ENCODE data around the gene CCDC200.
"Not testable (repeated sequence)": the region's sequence is repeated elsewhere in the genome, so short reads cannot be mapped to it uniquely, and the experiment has no call there.

Gene CCDC200

DNA sequence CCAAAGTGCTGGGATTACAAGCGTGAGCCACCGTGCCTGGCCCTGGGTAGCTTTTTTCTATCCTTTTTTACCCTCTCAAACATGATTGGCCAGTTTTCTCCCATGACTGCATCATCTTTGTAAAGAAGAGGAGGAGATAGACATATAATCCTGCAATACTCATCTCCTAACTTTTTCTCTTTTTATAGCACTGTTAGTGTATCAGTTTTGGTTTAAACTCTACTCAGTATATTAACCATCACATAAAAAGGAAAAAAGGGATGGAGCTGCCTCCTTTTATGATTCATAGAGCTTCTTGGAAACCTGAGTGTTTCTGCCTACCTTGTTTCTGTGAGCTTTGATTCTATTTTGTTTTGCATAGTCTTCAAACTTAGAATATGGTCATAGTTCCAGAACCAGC is 28.8 kb downstream of the CCDC200 start:
- Mint-ChIP-seq H3K4me3 (no peak overlapping the region), H3K27me3 (ENCODE audit: low read depth) (no peaks in the 10 kb centered on the region), H3K9me3 (no peaks in the 10 kb centered on the region), H3K27ac (no peak overlapping the region), H3K36me3 (ENCODE audit: low read depth) (peaks cover 70% of the 10 kb centered on the region), H3K4me1 (no peaks in the 10 kb centered on the region)
- TF ChIP-seq, protein P1, sequence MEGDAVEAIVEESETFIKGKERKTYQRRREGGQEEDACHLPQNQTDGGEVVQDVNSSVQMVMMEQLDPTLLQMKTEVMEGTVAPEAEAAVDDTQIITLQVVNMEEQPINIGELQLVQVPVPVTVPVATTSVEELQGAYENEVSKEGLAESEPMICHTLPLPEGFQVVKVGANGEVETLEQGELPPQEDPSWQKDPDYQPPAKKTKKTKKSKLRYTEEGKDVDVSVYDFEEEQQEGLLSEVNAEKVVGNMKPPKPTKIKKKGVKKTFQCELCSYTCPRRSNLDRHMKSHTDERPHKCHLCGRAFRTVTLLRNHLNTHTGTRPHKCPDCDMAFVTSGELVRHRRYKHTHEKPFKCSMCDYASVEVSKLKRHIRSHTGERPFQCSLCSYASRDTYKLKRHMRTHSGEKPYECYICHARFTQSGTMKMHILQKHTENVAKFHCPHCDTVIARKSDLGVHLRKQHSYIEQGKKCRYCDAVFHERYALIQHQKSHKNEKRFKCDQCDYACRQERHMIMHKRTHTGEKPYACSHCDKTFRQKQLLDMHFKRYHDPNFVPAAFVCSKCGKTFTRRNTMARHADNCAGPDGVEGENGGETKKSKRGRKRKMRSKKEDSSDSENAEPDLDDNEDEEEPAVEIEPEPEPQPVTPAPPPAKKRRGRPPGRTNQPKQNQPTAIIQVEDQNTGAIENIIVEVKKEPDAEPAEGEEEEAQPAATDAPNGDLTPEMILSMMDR (IDR thresholded peaks at IDR 0.05; ENCODE audit: unreplicated experiment in 3 of 3), result no peak

DNA sequence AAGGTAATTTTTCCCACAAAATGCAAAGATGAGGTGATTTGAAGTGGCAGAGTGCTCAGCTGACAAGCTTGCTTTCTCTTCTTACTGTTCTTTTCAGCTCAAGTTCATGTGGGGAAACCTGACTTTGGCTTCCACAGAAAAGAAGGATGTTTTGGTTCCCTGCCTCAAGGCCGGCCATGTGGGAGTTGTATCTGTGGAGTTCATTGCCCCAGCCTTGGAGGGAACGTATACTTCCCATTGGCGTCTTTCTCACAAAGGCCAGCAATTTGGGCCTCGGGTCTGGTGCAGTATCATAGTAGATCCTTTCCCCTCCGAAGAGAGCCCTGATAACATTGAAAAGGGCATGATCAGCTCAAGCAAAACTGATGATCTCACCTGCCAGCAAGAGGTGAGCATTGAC is 35.2 kb downstream of the CCDC200 start:
- no peaks in the 10 kb centered on the region for H3K4me1 Mint-ChIP-seq
- no peaks in the 10 kb centered on the region for H3K9me3 Mint-ChIP-seq
- H3K4me3 Mint-ChIP-seq, result no peak overlapping the region
- no peaks in the 10 kb centered on the region for H3K27me3 Mint-ChIP-seq (ENCODE audit: low read depth)
- peaks cover 78% of the 10 kb centered on the region for H3K36me3 Mint-ChIP-seq (ENCODE audit: low read depth)
- H3K27ac Mint-ChIP-seq, result no peak overlapping the region
- TF ChIP-seq, protein P1 (IDR thresholded peaks at IDR 0.05; ENCODE audit: unreplicated experiment in 3 of 3), result no peak

GRCh38 chr17:43186656-43187055 is 41.8 kb downstream of the CCDC200 start:
- not testable (repeated sequence) for H3K27me3 Mint-ChIP-seq (ENCODE audit: low read depth); H3K27ac Mint-ChIP-seq; H3K4me1 Mint-ChIP-seq; H3K9me3 Mint-ChIP-seq; H3K4me3 Mint-ChIP-seq
- peaks cover 55% of the 10 kb centered on the region for H3K36me3 Mint-ChIP-seq (ENCODE audit: low read depth)

DNA sequence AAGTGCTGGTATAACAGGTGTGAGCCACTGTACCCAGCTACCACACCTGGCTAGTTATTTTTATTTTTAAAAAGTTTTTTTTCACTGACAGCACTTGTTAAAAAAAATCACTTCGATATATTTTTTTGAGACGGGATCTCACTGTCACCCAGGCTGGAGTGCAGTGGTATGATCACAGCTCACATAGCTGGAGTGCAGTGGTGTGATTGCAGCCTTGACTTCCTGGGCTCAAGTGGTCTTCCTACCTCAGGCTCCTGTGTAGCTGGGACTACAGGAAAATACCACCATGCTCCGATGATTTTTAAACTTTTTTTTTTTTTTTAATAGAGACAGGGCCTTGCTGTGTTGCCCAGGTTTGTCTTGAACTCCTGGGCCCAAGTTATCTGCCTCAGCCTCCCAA is 44.5 kb downstream of the CCDC200 start:
- no peaks in the 10 kb centered on the region for H3K9me3 Mint-ChIP-seq
- no peaks in the 10 kb centered on the region for H3K4me1 Mint-ChIP-seq
- no peaks in the 10 kb centered on the region for H3K27me3 Mint-ChIP-seq (ENCODE audit: low read depth)
- no peak overlapping the region for H3K4me3 Mint-ChIP-seq
- no peak overlapping the region for H3K27ac Mint-ChIP-seq
- TF ChIP-seq, protein P1 (IDR thresholded peaks at IDR 0.05; ENCODE audit: unreplicated experiment in 3 of 3), result no peak
- peaks cover 45% of the 10 kb centered on the region for H3K36me3 Mint-ChIP-seq (ENCODE audit: low read depth)

GRCh38 chr17:43176119-43176570 is 52.3 kb downstream of the CCDC200 start:
- no peaks in the 10 kb centered on the region for H3K9me3 Mint-ChIP-seq
- H3K27ac Mint-ChIP-seq, result peak overlapping the region; percentile 70 to 95 (median 80)
- peaks cover 41% of the 10 kb centered on the region for H3K4me1 Mint-ChIP-seq
- peak overlapping the region; percentile 17 to 39 (median 29) for H3K4me3 Mint-ChIP-seq
- TF ChIP-seq, protein P1 (IDR thresholded peaks at IDR 0.05; ENCODE audit: unreplicated experiment in 3 of 3), result no peak
- peaks cover 41% of the 10 kb centered on the region for H3K36me3 Mint-ChIP-seq (ENCODE audit: low read depth)
- no peaks in the 10 kb centered on the region for H3K27me3 Mint-ChIP-seq (ENCODE audit: low read depth)

GRCh38 chr17:43175213-43176118 is 53.0 kb downstream of the CCDC200 start:
- peak overlapping the region in 1 of 3 experiments; percentile 50 for H3K4me3 Mint-ChIP-seq
- TF ChIP-seq, protein P1 (IDR thresholded peaks at IDR 0.05; ENCODE audit: unreplicated experiment in 3 of 3), result no peak
- peaks cover 38% of the 10 kb centered on the region for H3K36me3 Mint-ChIP-seq (ENCODE audit: low read depth)
- H3K9me3 Mint-ChIP-seq, result no peaks in the 10 kb centered on the region
- H3K27me3 Mint-ChIP-seq (ENCODE audit: low read depth), result no peaks in the 10 kb centered on the region
- peak overlapping the region; percentile 70 to 95 (median 80) for H3K27ac Mint-ChIP-seq
- H3K4me1 Mint-ChIP-seq, result peaks cover 41% of the 10 kb centered on the region
